Frontal cortex (tissue), 4 donors: ENCODE measurements around the gene CAMKMT. TPM values are rescaled to one million over a fixed set of nuclear protein-coding genes. Genes with fewer than 3 reads are reported as not detected.
"Not testable (repeated sequence)": the region's sequence is repeated elsewhere in the genome, so short reads cannot be mapped to it uniquely, and the experiment has no call there.

ENCODE experiments used
- DNase-seq, 2 donors: peaks; one replicate each; pipeline ENCODE4 v3.0.0; 2012; ENCODE audit warnings: low spot score in 2 of 2
- FAIRE-seq: peaks from 2 replicates; lab custom pipeline; 2012; peaks lifted over from hg19 to GRCh38; lab: Jason Lieb, UNC
- total RNA-seq: library from RNA; depleted of rRNA; stranded (reverse); fragments of >200 nt; gene quantifications from one replicate; pipeline ENCODE4 v1.2.3, GENCODE V29; 2014
- donor health status: control.
- donor health status: control.
- donor health status: control.

The CAMKMT gene
- total RNA-seq, 1 donor from 2014 or later, result 6.5 TPM

- DNase-seq, result no peak
- no peak for FAIRE-seq
These were observed 210.6 kb downstream of the CAMKMT start for GRCh38 chr2:44572196-44572900.

DNA sequence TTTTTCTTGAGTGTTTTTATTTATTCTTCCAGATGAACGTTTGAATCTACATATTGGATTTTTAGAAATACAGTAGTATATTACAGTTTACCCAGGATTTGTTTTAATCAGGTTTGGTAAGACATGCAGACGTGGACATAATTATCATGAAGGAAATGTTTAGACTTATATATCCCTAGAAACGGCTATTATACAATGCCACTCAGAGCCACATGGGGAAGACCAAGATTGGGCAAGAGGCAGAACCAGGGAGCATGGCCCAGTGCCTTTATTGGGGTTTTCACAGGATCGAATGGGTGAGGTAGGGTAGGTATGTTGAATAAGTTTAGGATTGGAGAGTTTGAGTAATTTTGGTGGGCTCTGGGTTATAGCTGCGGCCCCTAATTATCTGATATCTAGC lies 212.2 kb downstream of the CAMKMT start:
- no peak for DNase-seq
- FAIRE-seq, result no peak

DNA sequence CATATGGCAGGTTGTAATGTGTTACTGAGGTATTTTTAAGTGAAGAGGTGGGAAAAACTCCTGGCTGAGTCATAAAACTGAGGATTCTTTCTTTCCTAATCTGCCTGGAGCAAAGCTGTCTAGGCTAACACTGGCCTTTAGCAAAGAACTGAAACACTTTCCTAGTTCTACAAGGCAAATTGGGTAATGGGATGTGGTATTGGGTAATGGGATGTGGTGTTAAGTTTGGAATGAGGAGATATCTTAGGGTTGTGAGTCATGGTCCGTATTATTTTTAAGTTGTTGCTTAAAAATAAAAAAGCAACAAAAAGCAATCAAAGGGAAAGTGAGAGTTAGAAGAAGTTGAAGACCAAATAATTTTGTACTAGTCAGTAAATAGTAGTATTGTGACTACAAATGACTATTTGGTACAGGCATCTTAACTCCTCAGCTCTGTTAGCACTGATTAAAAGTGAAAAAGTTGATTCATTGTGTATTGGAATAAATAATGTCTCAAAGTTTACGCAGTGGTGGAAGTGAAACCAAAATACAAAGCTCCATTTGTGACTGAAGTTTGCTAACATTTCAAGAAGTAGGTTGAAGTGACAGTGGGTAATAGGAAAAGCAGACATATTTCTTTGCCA lies 216.8 kb downstream of the CAMKMT start:
- DNase-seq (peak in 1 of 2 donors; percentile 7), FAIRE-seq (no peak)

DNA sequence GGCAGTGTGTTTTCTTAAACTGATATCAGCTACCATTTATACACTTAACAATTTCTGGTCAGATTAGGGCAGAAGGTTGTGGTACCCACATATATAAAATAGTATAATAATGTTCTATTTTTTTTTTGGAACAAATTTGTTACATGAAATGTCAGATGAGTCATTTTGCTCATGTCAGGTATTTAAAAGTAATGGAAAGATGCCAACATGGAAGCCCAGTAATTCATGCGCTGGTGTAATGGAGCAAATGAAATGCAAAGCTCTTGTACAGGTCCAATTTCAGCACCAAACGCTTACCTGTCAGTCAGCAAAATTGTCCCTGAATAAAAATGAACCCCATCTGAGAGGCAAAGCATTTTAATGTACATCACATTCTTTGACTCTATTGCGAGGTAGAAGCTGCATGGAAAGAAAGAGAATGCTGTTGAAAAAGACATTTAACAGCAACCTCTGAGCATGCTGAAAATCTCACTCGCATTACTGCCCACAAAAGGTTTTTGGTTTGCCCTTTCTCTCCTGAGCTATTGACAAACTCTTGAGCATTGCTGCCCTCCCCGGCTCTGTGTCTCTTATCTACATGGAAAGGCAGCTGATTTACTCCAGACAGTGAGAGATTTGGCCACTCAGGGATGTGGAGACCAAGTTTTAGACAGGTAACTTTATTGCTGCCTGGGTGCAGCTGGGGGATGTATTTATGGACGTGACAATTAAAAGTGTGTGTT lies 217.5 kb downstream of the CAMKMT start:
- FAIRE-seq, result no peak
- no peak for DNase-seq

GRCh38 chr2:44579837-44580230 lies 218.1 kb downstream of the CAMKMT start:
- DNase-seq (no peak), FAIRE-seq (no peak)

DNA sequence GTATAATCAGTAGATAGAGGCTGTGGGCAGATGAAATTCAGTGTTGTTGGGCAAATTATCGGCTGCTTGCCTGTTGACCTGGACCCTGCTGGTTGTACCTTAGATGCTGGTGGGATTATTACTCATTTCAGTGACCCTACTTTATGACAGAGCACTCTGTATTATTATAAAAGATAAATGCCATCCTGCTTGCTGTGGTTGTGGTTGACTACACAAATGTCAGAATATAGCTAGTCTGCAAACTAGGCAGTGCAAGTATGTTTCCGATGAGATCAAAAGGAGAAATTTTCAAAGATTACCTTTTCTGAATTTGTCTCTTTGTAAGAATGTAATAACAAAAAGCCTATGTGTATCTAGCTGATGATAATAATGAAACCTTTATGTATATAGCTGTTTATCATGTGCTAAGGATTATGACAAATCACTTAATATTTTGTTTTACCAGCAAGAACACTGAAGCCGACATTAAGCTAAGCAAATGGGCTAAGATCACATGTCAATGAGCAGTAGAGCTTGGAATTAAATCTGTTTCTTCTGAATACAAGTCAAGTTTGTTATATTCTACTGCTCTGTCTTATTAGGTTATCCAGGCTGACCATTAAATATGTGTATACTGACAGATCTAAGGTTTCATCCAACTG lies 219.2 kb downstream of the CAMKMT start:
- no peak for DNase-seq
- FAIRE-seq, result no peak

DNA sequence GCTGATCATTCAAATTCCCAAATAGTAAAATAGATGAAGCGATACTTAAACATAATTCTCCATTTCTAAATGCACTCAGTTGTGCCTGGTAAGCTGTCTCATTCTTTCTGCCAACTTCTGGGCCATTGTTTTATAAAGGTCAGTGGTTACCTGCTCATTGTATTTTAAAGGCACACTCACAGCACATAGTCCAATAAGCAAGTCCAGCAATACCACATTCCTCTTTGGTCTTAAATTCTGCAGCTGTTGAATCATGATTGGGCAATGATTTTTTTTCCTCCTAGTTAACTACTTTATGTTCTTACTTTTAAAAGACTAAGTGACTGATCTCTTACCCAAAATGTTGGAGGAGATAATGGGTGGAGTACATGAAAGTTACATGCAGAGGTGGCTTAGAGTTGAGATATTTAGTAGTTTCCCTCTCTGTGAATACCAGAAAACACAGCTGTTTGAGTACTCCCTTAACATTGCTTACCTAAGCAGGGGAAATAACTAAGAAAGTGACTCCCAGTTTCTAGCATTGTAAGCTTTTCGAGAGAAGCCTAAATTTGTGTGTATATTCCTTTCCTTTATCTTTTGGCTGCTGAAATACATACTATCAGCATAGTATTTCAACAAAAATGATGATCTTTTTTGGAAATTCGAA lies 220.7 kb downstream of the CAMKMT start:
- FAIRE-seq, result no peak

DNA sequence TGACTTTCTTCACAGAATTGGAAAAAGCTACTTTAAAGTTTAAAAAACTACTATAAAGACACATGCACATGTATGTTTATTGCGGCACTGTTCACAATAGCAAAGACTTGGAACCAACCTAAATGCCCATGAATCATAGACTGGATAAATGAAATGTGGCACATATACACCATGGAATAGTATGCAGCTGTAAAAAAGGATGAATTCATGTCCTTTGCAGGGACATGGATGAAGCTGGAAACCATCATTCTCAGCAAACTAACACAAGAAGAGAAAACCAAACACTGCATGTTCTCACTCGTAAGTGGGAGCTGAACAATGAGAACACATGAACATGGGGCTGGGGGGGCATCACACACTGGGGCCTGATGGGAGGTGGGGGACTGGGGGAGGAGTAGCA lies 233.9 kb downstream of the CAMKMT start:
- FAIRE-seq, DNase-seq: not testable (repeated sequence)

More for the DNA sequence above, 220.7 kb downstream of the CAMKMT start:
- no peak for DNase-seq

- DNase-seq, result no peak
- no peak for FAIRE-seq
These were observed 235.0 kb downstream of the CAMKMT start for GRCh38 chr2:44596537-44597320.

DNA sequence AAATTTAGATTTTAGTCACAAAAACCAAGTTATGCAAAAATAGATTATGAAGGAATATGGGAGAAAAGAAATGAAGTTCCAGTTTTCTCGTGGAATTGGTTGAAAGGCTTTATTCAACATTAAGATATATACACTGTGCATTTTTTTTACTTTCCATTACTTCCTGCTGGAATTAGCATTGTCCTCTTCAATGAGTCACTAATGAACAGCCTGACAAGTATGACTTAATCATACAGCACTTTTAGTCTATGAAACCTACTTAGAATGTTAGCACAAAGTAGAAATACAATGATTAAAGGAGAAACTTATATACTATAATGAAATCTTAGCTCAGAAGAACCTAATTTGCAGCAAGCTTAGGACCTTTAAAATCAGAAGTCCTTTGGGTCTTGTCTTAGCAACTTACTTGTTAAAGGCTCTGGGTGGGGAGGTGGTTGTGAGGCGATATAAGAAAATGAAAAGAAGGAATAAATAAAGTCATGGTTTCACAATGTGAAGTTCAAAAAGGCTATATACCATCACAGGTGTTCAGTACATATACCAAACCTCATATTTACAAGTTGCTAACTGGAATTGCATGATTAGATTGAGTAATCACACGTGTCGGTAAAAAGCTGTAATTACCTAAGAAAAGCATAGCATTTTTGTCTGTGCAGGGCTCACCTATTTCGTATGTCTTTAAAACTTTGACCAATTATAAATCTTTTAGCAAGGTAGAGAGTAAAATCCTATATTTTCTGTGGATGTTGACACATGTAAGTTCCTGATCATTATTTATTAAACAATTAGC lies 236.8 kb downstream of the CAMKMT start:
- no peak for FAIRE-seq
- no peak for DNase-seq

DNA sequence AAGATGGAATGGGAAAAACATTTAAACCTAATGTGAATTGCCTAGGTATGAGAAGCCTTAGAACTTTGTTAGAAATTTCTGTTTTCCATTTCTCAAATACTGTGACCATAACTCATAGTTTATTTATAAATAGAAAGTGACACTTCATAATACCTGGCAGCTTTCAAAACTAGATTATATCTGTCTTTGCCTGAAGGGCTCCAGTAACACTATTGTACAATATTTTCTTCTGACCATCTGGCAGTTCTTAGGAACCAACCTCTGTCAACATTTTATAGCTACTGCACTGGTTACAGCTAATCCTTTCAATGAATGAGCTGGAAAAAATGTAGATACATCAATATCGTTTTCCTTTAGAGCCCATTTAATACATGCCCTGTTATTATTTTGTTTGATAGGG lies 237.4 kb downstream of the CAMKMT start:
- no peak for FAIRE-seq

DNA sequence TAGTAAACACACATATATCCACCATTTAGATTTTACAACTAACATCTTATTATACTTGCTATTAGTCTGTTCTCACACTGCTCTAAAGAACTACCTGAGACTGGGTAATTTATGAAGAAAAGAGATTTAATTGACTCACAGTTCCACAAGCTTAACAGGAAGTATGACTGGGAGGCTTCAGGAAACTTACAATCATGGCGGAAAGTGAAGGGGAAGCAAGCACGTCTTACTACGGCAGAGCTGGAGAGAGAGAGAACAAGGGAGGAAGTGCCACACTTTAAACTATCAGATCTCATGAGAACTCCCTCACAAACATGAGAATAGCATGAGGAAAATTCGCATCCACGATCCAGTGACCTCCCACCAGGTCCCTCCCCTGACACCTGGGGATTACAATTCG lies 240.7 kb downstream of the CAMKMT start:
- no peak for FAIRE-seq
- no peak for DNase-seq

More for the DNA sequence above, 237.4 kb downstream of the CAMKMT start:
- no peak for DNase-seq

- DNase-seq, result no peak
- no peak for FAIRE-seq
These were observed 243.8 kb downstream of the CAMKMT start for GRCh38 chr2:44605511-44605910.

- DNase-seq (no peak), FAIRE-seq (no peak)
These were observed 250.5 kb downstream of the CAMKMT start for GRCh38 chr2:44612276-44612675.

GRCh38 chr2:44614940-44615339 lies 253.2 kb downstream of the CAMKMT start:
- DNase-seq (no peak), FAIRE-seq (no peak)

- no peak for FAIRE-seq
These were observed 254.3 kb downstream of the CAMKMT start for GRCh38 chr2:44615950-44616518.

DNA sequence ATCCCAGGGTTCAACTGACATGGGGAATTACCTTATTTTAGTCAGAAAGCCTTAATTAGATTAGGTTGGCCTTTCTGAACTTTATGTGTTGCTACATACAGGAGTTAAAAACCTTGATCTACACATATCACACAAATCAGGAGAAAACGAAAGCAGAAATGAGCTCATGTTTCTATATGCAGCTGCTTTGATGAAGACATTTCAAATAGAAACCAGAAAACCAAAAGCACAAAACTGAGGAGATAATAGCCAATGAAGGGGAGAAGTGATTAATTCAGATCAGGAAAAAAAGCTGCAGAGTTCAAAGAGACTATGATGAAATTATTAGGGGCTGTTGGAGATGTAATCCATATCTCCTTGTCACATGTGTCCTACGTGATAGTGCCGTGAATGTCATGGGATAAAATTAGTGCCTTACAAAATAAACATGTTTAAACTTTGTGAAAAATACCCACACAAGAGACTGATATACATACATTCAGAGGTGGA lies 255.0 kb downstream of the CAMKMT start:
- DNase-seq (no peak), FAIRE-seq (no peak)

More at GRCh38 chr2:44615950-44616518, 254.3 kb downstream of the CAMKMT start:
- no peak for DNase-seq
